Neural cell (in vitro differentiated cells): ENCODE measurements around the gene SLC31A1. TPM values are rescaled to one million over a fixed set of nuclear protein-coding genes. Genes with fewer than 3 reads are reported as not detected.

Experiments
- H2AFZ ChIP-seq: fragments of 200-600, 300-800 bp; sonication (generic), shearing (Covaris generic); 2 replicates; pipeline ENCODE4 v1.6.0; 2014; ENCODE audit warnings: low read depth, mild to moderate bottlenecking, antibody characterized with exemption, low read length, moderate library complexity
- H3F3A ChIP-seq: fragments of 200-600 bp; shearing (Covaris generic); 2 replicates; pipeline ENCODE4 v1.6.1; 2016; ENCODE audit warnings: mild to moderate bottlenecking, moderate library complexity, mixed read lengths, antibody characterized with exemption, low read length; ENCODE audit not compliant: insufficient read depth, poor library complexity, severe bottlenecking
- H3K27ac ChIP-seq: fragments of 200-600, 300-800 bp; sonication (generic), shearing (Covaris generic); 2 replicates; pipeline ENCODE4 v1.5.1; 2014; ENCODE audit warnings: mild to moderate bottlenecking, low read length, moderate library complexity
- H3K27me3 ChIP-seq: fragments of 300-800, 200-600 bp; sonication (generic), shearing (Covaris generic); 2 replicates; pipeline ENCODE4 v1.6.0; 2014; ENCODE audit warnings: mild to moderate bottlenecking, low read depth, low read length, moderate library complexity; ENCODE audit not compliant: insufficient read depth
- H3K36me3 ChIP-seq: fragments of 300-800, 200-600 bp; sonication (generic), shearing (Covaris generic); 2 replicates; pipeline ENCODE4 v1.5.1; 2014; ENCODE audit warnings: mild to moderate bottlenecking, antibody characterized with exemption, low read length, moderate library complexity; ENCODE audit not compliant: insufficient read depth
- H3K4me2 ChIP-seq: fragments of 300-800, 200-600 bp; sonication (generic), shearing (Covaris generic); 2 replicates; pipeline ENCODE4 v1.6.0; 2014; ENCODE audit warnings: mild to moderate bottlenecking, low read length
- H3K4me3 ChIP-seq: fragments of 300-800, 200-600 bp; sonication (generic), shearing (Covaris generic); 2 replicates; pipeline ENCODE4 v1.5.1; 2014; ENCODE audit warnings: mild to moderate bottlenecking, low read length, moderate library complexity
- H3K79me2 ChIP-seq: fragments of 200-600 bp; shearing (Covaris generic); replicated peaks from 2 replicates; pipeline ENCODE4 v1.6.0; 2014; ENCODE audit warnings: mild to moderate bottlenecking, low read length, moderate library complexity; ENCODE audit not compliant: insufficient read depth
- H3K9ac ChIP-seq: fragments of 300-800, 200-600 bp; sonication (generic), shearing (Covaris generic); 2 replicates; pipeline ENCODE4 v1.6.1; 2016; ENCODE audit warnings: mild to moderate bottlenecking, low read length, mixed read lengths
- H3K9me2 ChIP-seq: fragments of 200-600 bp; shearing (Covaris generic); 2 replicates; pipeline ENCODE4 v1.6.1; 2016; ENCODE audit warnings: mild to moderate bottlenecking, low read length, mixed read lengths; ENCODE audit not compliant: insufficient read depth
- H3K9me3 ChIP-seq: fragments of 200-600, 300-800 bp; sonication (generic), shearing (Covaris generic); 2 replicates; pipeline ENCODE4 v1.6.1; 2016; ENCODE audit warnings: mild to moderate bottlenecking, mixed run types, low read length, moderate library complexity, mixed read lengths
- H4K20me1 ChIP-seq: fragments of 200-600 bp; shearing (Covaris generic); 2 replicates; pipeline ENCODE4 v1.6.1; 2016; ENCODE audit warnings: mild to moderate bottlenecking, mixed run types; ENCODE audit not compliant: insufficient read depth
- CTCF ChIP-seq: fragments of 450-650 bp; IDR thresholded peaks from 2 replicates; pipeline ENCODE4 v1.5.1; 2014; ENCODE audit warnings: antibody characterized with exemption, mild to moderate bottlenecking, moderate library complexity; ENCODE audit not compliant: poor library complexity, severe bottlenecking
- EP300 ChIP-seq: fragments of 450-650 bp; conservative IDR thresholded peaks from 2 replicates; pipeline ENCODE4 v1.6.1; 2014; ENCODE audit warnings: antibody characterized with exemption, mild to moderate bottlenecking, moderate library complexity; ENCODE audit not compliant: poor library complexity, severe bottlenecking
- EZH2 ChIP-seq: fragments of 200-600, 300-800 bp; shearing (Covaris generic), sonication (generic); IDR thresholded peaks from 2 replicates; pipeline ENCODE4 v1.6.1; 2014; ENCODE audit warnings: antibody characterized with exemption, low read length, borderline replicate concordance, mild to moderate bottlenecking; ENCODE audit not compliant: insufficient read depth, poor library complexity, severe bottlenecking
- MXI1 ChIP-seq: fragments of 450-650 bp; conservative IDR thresholded peaks from 2 replicates; pipeline ENCODE4 v1.6.1; 2014; ENCODE audit warnings: antibody characterized with exemption, mild to moderate bottlenecking; ENCODE audit not compliant: poor library complexity, severe bottlenecking
- POLR2AphosphoS5 ChIP-seq: IDR thresholded peaks from 2 replicates; pipeline ENCODE4 v1.6.1; 2012
- RAD21 ChIP-seq: fragments of 450-650 bp; conservative IDR thresholded peaks from 2 replicates; pipeline ENCODE4 v1.6.1; 2014; ENCODE audit warnings: antibody characterized with exemption, mild to moderate bottlenecking, moderate library complexity
- REST ChIP-seq: IDR thresholded peaks from 2 replicates; pipeline ENCODE4 v1.6.1; 2012; ENCODE audit warnings: borderline replicate concordance
- SMC3 ChIP-seq: fragments of 450-650 bp; conservative IDR thresholded peaks from 2 replicates; pipeline ENCODE4 v1.6.1; 2014; ENCODE audit warnings: antibody characterized with exemption, mild to moderate bottlenecking, moderate library complexity; ENCODE audit not compliant: poor library complexity
- TAF1 ChIP-seq: IDR thresholded peaks from 2 replicates; pipeline ENCODE4 v1.6.1; 2012; ENCODE audit warnings: low read depth
- polyA plus RNA-seq: library from polyadenylated mRNA; depleted of rRNA; stranded (reverse); fragments of >200 nt; gene quantifications from 2 replicates; pipeline ENCODE4 v1.2.3, GENCODE V29; 2014

Gene SLC31A1
- polyA plus RNA-seq, 1 donor from 2014 or later, result 7.4 TPM

GRCh38 chr9:113221800-113222481, 597 bp downstream of the SLC31A1 start:
- Histone ChIP-seq H4K20me1 (no peaks in the 10 kb centered on the region), H3F3A (no peaks in the 10 kb centered on the region), H3K4me3 (peak overlapping the region; percentile 83), H3K36me3 (peaks cover 7% of the 10 kb centered on the region), H3K27me3 (no peaks in the 10 kb centered on the region), H3K9ac (peak overlapping the region; percentile 75), H3K4me2 (peak overlapping the region; percentile 41), H3K27ac (peak overlapping the region; percentile 48), H3K79me2 (peaks cover 33% of the 10 kb centered on the region), H3K9me2 (no peaks in the 10 kb centered on the region), H2AFZ (peak overlapping the region; percentile 96), H3K9me3 (no peaks in the 10 kb centered on the region)
- no peak for TF ChIP-seq TAF1
- TF ChIP-seq MXI1, result no peak
- no peak for TF ChIP-seq EP300
- no peak for TF ChIP-seq CTCF
- no peak for TF ChIP-seq RAD21
- TF ChIP-seq SMC3, result no peak
- no peak for TF ChIP-seq EZH2
- TF ChIP-seq POLR2AphosphoS5, result no peak
- no peak for TF ChIP-seq REST

GRCh38 chr9:113222482-113222841, 1.1 kb downstream of the SLC31A1 start:
- Histone ChIP-seq H3K27ac (no peak overlapping the region), H3F3A (no peaks in the 10 kb centered on the region), H4K20me1 (no peaks in the 10 kb centered on the region), H3K36me3 (peaks cover 7% of the 10 kb centered on the region), H3K79me2 (peaks cover 33% of the 10 kb centered on the region), H3K4me2 (peak overlapping the region; percentile 41), H3K27me3 (no peaks in the 10 kb centered on the region), H3K4me3 (peak overlapping the region; percentile 83), H3K9ac (no peak overlapping the region), H2AFZ (no peak overlapping the region), H3K9me3 (no peaks in the 10 kb centered on the region), H3K9me2 (no peaks in the 10 kb centered on the region)
- no peak for TF ChIP-seq TAF1
- no peak for TF ChIP-seq REST
- no peak for TF ChIP-seq POLR2AphosphoS5
- no peak for TF ChIP-seq SMC3
- TF ChIP-seq CTCF, result no peak
- no peak for TF ChIP-seq MXI1
- no peak for TF ChIP-seq EP300
- no peak for TF ChIP-seq RAD21
- TF ChIP-seq EZH2, result no peak
